Measurements from ENCODE around the gene SLC6A12. TPM values are rescaled to one million over a fixed set of nuclear protein-coding genes. Genes with fewer than 3 reads are reported as not detected.

SLC6A12 gene
- total and polyA plus RNA-seq, 8 donors: 0.37 to 8.4 (median 1.4) TPM

DNA sequence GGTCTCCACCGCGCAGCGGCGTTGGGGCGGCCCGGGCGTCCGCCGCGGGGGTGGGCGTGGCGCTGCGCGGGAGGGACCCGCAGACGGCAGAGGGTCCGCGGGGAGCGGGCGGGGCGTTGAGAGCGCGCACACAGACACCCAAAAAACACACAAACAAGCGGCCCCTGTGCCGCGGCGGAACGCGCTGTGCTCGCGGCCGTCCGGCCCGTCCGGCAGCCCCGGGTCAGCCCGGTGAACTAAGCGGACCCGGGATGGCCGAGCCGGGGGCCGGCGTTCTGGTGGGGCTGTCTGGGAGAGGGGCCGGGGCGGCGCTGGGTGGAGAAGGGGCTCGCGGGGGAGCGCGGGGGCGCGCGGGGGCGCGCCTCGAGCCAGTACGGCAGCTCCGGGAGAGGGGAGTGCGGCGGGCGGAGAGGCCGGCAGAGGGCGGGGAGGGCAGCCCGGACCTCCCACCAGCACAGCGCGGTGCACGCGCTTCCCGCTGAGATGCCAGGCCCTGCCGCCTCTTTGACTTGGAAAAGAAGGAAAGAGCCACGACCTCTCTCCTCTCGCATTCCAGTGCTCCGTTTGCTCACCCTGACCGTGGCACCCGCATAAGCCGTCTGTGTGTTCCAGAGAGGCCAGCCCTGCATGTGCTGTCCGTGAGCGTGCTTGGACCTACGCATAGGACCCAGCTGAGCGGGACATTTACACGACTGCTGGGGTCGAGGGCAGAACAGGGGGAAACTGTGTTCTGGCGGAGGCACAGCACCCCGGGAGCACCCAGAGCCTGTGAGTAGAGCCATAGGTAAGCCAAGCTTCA is 10.3 kb downstream of the SLC6A12 start:
- no peak for FAIRE-seq
- H3K27ac ChIP-seq: no peak overlapping the region

DNA sequence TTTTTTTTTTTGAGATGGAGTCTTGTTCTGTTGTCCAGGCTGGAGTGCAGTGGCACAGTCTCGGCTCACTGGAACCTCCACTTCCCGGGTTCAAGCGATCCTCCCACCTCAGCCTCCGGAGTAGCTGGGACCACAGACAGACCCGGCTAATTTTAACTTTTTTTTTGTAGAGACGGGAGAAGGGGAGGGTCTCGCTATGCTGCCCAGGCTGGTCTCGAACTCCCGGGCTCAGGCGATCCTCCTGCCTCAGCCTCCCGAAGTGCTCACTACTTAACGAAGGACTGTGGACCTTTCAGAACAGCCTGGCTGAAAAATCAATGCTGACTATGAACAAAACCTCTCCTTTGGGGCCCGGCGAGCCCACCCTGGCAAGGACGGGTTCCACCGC is 10.9 kb downstream of the SLC6A12 start:
- H3K27ac ChIP-seq: no peak overlapping the region
- H3K9me3 ChIP-seq: no peaks in the 10 kb centered on the region
- DNase-seq: no peak
- no peaks in the 10 kb centered on the region for H3K27me3 ChIP-seq
- no peaks in the 10 kb centered on the region for H3K36me3 ChIP-seq
- WGBS, 2 donors: 64 to 69% methylated on average over 16 of the region's 16 CpGs
- TF ChIP-seq, protein P1, sequence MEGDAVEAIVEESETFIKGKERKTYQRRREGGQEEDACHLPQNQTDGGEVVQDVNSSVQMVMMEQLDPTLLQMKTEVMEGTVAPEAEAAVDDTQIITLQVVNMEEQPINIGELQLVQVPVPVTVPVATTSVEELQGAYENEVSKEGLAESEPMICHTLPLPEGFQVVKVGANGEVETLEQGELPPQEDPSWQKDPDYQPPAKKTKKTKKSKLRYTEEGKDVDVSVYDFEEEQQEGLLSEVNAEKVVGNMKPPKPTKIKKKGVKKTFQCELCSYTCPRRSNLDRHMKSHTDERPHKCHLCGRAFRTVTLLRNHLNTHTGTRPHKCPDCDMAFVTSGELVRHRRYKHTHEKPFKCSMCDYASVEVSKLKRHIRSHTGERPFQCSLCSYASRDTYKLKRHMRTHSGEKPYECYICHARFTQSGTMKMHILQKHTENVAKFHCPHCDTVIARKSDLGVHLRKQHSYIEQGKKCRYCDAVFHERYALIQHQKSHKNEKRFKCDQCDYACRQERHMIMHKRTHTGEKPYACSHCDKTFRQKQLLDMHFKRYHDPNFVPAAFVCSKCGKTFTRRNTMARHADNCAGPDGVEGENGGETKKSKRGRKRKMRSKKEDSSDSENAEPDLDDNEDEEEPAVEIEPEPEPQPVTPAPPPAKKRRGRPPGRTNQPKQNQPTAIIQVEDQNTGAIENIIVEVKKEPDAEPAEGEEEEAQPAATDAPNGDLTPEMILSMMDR (IDR thresholded peaks at IDR 0.05): no peak
- intact Hi-C loops (cut with DNase I): no loop called here
- ATAC-seq: no peak
- peaks cover 0 to 4% (median 4%) of the 10 kb centered on the region in 3 donors for H3K4me1 ChIP-seq
- H3K4me3 ChIP-seq: peak overlapping the region; percentile 26 to 47 (median 31)
- FAIRE-seq: no peak

More for the DNA sequence above, 10.3 kb downstream of the SLC6A12 start:
- Histone ChIP-seq H3K4me3 (peak overlapping the region; percentile 26 to 47 (median 31)), H3K27me3 (no peaks in the 10 kb centered on the region), H3K9me3 (no peaks in the 10 kb centered on the region), H3K36me3 (no peaks in the 10 kb centered on the region), H3K4me1 (peaks cover 0 to 4% (median 4%) of the 10 kb centered on the region in 3 donors)
- ATAC-seq (peak; percentile 55 to 80 (median 74)), DNase-seq (peak in 3 of 6 donors; percentile 30 to 71 (median 60))
- intact Hi-C loops (cut with DNase I): no loop called here
- WGBS, 2 donors: 20 to 22% methylated on average over 57 to 84 of the region's 84 CpGs
- TF ChIP-seq, protein P1 (IDR thresholded peaks at IDR 0.05): no peak

DNA sequence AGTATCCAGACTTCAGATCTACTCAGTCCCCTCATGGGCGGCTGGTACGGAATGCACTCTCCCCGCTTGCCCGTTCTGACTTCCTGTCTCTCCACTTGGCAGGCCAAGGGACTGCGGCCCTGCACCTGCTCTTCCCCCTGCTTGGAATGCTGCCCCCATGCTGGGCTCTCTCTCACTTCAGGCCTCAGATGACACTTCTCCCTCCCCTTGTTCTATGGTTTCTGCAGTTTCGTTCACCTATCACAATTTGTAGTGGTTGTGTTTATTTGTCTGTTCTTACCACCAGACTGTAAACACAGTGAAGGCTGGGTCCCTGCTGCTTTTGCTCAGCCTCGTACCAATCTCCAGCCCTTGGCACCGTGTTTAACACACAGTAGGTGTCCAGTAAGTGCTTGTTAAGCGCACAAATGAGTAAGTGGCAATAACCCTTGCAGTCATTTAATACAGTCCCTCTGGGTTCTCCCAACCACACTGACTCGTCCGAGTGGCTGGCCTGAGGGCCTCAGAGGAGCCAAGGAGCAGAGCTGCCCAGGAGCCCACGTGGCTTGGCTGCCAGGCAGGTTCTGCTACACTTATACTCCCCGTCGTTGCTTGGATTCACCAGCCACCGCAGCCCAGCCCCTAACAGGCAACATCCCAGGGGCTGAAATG is 11.8 kb downstream of the SLC6A12 start:
- peak in 1 of 6 donors; percentile 52 for DNase-seq
- Histone ChIP-seq H3K4me3 (no peak overlapping the region), H3K4me1 (peaks cover 0 to 4% (median 4%) of the 10 kb centered on the region in 3 donors), H3K9me3 (no peaks in the 10 kb centered on the region), H3K27ac (no peak overlapping the region), H3K36me3 (no peaks in the 10 kb centered on the region), H3K27me3 (no peaks in the 10 kb centered on the region)
- FAIRE-seq: no peak
- 72 to 73% methylated on average over 15 of the region's 15 CpGs for WGBS, 2 donors
- ATAC-seq: no peak
- TF ChIP-seq, protein P1 (IDR thresholded peaks at IDR 0.05): no peak
- intact Hi-C loops (cut with DNase I): no loop called here

DNA sequence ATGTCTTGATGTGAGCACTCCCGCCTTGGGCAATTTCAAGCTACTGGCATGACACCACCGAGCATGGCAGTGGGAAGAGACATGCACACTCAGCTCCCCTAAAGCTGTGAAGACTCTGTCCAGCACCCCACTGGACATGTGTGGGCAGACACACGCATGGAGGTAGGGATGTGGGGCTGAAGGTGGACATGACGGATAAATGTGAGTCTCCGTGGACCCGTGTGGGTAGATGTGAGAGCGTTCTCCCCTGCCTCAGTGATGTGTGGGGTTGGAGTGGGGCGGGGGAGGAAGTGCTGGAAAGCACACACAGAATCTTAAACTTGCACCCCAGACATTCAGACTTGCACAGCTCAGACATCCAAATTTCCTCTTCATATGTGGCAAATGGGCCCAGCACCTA is 12.6 kb downstream of the SLC6A12 start:
- Histone ChIP-seq H3K27ac (no peak overlapping the region), H3K36me3 (no peaks in the 10 kb centered on the region), H3K27me3 (no peaks in the 10 kb centered on the region), H3K4me1 (peaks cover 0 to 4% (median 4%) of the 10 kb centered on the region in 3 donors), H3K9me3 (no peaks in the 10 kb centered on the region), H3K4me3 (no peak overlapping the region)
- no peak for FAIRE-seq
- ATAC-seq: no peak
- 85 to 93% methylated on average over 8 of the region's 8 CpGs for WGBS, 2 donors
- TF ChIP-seq, protein P1 (IDR thresholded peaks at IDR 0.05): no peak
- intact Hi-C loops (cut with DNase I): no loop called here
- peak in 1 of 6 donors; percentile 28 for DNase-seq

Measured in pancreas (tissue), 10 donors.